Measurements from ENCODE around the gene OGDH.

DNA sequence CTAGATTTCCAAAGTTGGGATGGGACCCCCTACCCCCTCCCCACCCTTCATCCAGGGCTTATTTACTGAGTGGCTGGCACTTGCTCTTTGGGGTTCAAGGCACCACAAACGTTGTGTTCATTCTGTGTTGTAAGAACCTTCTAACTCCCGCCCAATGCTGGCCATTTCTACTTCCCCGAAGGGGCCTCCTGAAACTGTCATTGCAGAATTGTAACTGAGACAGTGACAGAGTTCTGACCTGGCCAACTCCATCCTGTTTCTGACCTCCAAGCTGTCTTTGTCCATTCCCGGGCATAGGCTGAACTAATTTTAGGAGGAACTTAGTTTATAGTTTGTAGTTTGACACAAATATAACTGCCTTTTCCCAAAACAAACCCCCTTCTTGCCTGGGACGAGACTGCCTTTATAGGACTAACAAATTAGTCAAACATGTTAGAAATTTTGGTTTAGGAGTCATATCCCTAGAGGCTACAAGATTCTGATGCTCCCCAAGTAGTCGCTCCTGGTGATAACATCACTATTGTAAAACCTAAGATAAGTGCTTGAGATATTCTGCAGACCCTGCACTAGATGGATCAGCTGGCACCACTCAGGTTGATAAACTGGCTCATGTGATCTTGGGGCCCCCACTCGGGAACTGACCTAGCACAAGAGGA, 107.4 kb downstream of the OGDH start:
- no peak for TF ChIP-seq YY1 (IDR thresholded peaks at IDR 0.05; ENCODE audit: insufficient read depth, insufficient read length)
- TF ChIP-seq ZNF274 (IDR thresholded peaks at IDR 0.05; ENCODE audit: low read depth, low read length), result no peak
- TF ChIP-seq SUZ12 (IDR thresholded peaks at IDR 0.05; ENCODE audit: extremely low read depth, insufficient read depth, insufficient read length), result no peak

All from NT2/D1 (cell line).